ENCODE results near the gene MBNL1.

- TF ChIP-seq TCF7L2 (IDR thresholded peaks at IDR 0.05; ENCODE audit: low read depth, low read length) (no peak), CTCF (IDR thresholded peaks at IDR 0.05) (no peak), POLR2AphosphoS5 (IDR thresholded peaks at IDR 0.05; ENCODE audit: low read depth, low read length) (no peak), REST (IDR thresholded peaks at IDR 0.05; ENCODE audit: insufficient read depth in 1 of 2, low read depth in 2 of 2, low read length in 1 of 2) (no peak)
Observed at GRCh38 chr3:152497457-152497856, 228.7 kb downstream of the MBNL1 start.

Data from Panc1 (cell line).